Articular chondrocyte of knee joint (primary cell): Measurements from ENCODE around the gene MRPS34. TPM values are rescaled to one million over a fixed set of nuclear protein-coding genes. Genes with fewer than 3 reads are reported as not detected.

ENCODE experiments used
- small RNA-seq: library from RNA; depleted of rRNA; stranded (forward); fragments of <200 nt; gene quantifications from one replicate; pipeline ENCODE3, GENCODE V24; 2012
- total RNA-seq: library from RNA; depleted of rRNA; stranded (reverse); fragments of >200 nt; gene quantifications from 2 replicates; pipeline ENCODE4 v1.2.3, GENCODE V29; 2012

The MRPS34 gene
- total RNA-seq: 36.3 and 42.9 TPM in 2 replicates

GRCh38 chr16:1772908-1773702 lies at the start of gene MRPS34:
Gene MRPS34 (minus strand): TSS chr16:1773134. CDS start chr16:1773119, 15 bp downstream.

DNA sequence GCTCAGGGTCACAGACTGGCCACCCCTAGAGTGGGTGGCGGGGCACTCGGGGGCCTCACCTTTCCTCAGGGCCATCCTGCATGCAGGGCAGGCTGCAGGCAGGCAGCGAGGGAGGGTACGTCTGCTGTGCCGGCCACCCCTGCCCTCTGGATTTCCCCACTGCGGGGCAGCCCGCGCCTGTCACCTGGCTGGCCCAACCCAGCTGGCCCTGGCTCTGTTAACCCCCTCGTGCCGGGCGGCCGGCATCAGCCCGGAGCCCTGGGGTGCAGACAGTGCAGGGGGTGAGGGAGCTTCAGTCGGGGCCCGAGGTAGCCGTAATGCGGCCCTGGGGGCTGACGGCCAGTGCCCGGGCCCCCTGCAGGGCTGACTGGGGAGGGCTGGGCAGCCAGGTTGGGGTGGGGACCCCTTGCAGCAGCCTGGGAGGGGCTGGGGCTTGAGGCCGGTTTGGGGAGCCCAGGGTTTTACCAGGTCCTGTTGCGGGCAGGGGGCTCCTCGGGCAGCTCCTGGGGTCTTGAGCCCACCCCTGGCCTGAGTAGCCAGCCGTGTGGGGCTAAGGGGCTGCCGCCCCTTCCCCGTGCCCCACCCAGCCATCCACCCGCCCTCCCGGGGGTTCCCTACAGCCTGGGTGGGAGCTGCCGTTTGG lies 20.8 kb upstream of the MRPS34 start, which contains the start of gene IGFALS:
IGFALS (minus strand) TSS at position 128 of the 643 bp plus-strand sequence; CDS start at position 75, 53 bp downstream.

GRCh38 chr16:1782408-1783264 lies 9.7 kb upstream of the MRPS34 start, which contains the start of the genes NUBP2 and SPSB3:
Gene NUBP2 (plus strand): TSS chr16:1782960. CDS start chr16:1783021, 61 bp downstream.
Gene SPSB3 (minus strand): TSS chr16:1782571. CDS start chr16:1781483, 1,088 bp downstream.

GRCh38 chr16:1772362-1772907 lies 499 bp downstream of the MRPS34 start, which contains the start of gene EME2:
Gene EME2 (plus strand): TSS chr16:1772810. CDS start chr16:1773228, 418 bp downstream.

DNA sequence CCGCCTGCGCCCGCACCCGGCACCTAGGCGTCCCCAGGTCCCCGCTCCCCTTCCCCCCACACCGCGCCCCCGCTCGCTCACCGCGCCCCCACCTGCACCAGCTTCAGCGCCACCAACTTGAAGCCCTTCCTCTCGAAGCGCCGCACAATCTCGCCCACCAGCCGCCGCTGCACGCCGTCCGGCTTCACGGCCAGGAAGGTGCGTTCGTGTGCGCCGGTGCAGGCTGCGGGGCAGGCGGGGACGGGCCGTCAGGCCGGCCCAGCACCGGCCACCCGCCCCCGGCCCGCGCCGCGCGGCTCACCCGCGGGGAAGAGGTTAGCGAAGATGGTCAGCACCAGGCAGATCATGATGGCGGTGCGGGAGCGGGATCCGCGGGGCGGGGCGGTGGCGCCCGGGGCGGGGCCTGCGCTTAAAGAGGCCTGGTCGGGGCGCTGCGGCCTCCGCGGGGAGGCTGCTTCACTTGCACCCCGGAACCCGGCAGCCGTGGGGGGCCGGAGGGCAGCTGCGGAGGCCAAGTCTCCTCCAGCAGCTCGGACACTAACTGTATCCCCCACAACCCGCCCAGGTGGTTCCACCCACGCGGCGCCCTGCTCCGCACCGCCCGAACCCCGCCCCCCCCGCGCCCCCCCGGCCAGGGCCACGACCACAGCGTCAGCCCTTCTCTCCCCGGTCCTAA lies 1.6 kb downstream of the MRPS34 start, which contains the start of gene NME3:
NME3 (minus strand) TSS at position 356 of the 676 bp plus-strand sequence; CDS start at position 347, 9 bp downstream.

Small RNA genes within 50 kb of the gene (small RNA-seq; reads per million reads assigned to genes)
- gene MIR3177: not detected

Other genes starting within 250 kb of the MRPS34 start
- 10.6 and 11.9 TPM in 2 replicates for gene TMEM204, start 239.5 kb downstream of the MRPS34 start, total RNA-seq
- gene IFT140, start 161.1 kb downstream of the MRPS34 start, total RNA-seq: 27.3 and 30.7 TPM in 2 replicates
- 8.9 and 9.4 TPM in 2 replicates for gene CRAMP1, start 160.8 kb downstream of the MRPS34 start, total RNA-seq
- 23.7 and 24.9 TPM in 2 replicates for gene JPT2, start 94.9 kb downstream of the MRPS34 start, total RNA-seq
- gene MAPK8IP3, start 66.9 kb downstream of the MRPS34 start, total RNA-seq: 33.2 and 35.8 TPM in 2 replicates
- gene NME3, start 1.6 kb downstream of the MRPS34 start, total RNA-seq: 21.7 and 29.3 TPM in 2 replicates
- gene EME2, start 324 bp downstream of the MRPS34 start, total RNA-seq: 8.6 and 9.0 TPM in 2 replicates
- 17.4 and 18.9 TPM in 2 replicates for gene SPSB3, start 9.4 kb upstream of the MRPS34 start, total RNA-seq
- gene NUBP2, start 9.8 kb upstream of the MRPS34 start, total RNA-seq: 43.9 and 44.4 TPM in 2 replicates
- gene IGFALS, start 20.6 kb upstream of the MRPS34 start, total RNA-seq: 0.11 TPM in 1 of 2 replicates, not detected in the other
- gene HAGH, start 53.7 kb upstream of the MRPS34 start, total RNA-seq: 14.3 and 23.7 TPM in 2 replicates
- gene FAHD1, start 54.1 kb upstream of the MRPS34 start, total RNA-seq: 28.1 and 49.4 TPM in 2 replicates
- gene MEIOB, start 99.0 kb upstream of the MRPS34 start, total RNA-seq: 0.32 and 0.39 TPM in 2 replicates
- gene HS3ST6, start 145.3 kb upstream of the MRPS34 start, total RNA-seq: not detected in 2 replicates
- 13.5 and 17.8 TPM in 2 replicates for gene MSRB1, start 170.1 kb upstream of the MRPS34 start, total RNA-seq
- not detected in 2 replicates for gene RPL3L, start 181.6 kb upstream of the MRPS34 start, total RNA-seq
- gene NDUFB10, start 186.4 kb upstream of the MRPS34 start, total RNA-seq: 97.7 and 108 TPM in 2 replicates
- gene RPS2, start 191.7 kb upstream of the MRPS34 start, total RNA-seq: 1,674 and 2,243 TPM in 2 replicates
- gene RNF151, start 193.7 kb upstream of the MRPS34 start, total RNA-seq: not detected in 2 replicates
- 17.5 and 19.1 TPM in 2 replicates for gene TBL3, start 198.9 kb upstream of the MRPS34 start, total RNA-seq
- not detected in 2 replicates for gene NOXO1, start 208.3 kb upstream of the MRPS34 start, total RNA-seq
- gene GFER, start 211.1 kb upstream of the MRPS34 start, total RNA-seq: 9.2 and 12.5 TPM in 2 replicates
- gene SYNGR3, start 216.8 kb upstream of the MRPS34 start, total RNA-seq: 0.26 and 0.76 TPM in 2 replicates
- 13.7 and 15.0 TPM in 2 replicates for gene ZNF598, start 236.7 kb upstream of the MRPS34 start, total RNA-seq
- 0.39 and 0.65 TPM in 2 replicates for gene NPW, start 246.7 kb upstream of the MRPS34 start, total RNA-seq